Activated CD4-positive, alpha-beta T cell treated with anti-CD3 and anti-CD28 coated beads, Interleukin-2, amount 10 ng/mL, durations not matched to agents 24 days and 14 days (primary cell): ENCODE measurements around the gene NLRP3. TPM values are rescaled to one million over a fixed set of nuclear protein-coding genes. Genes with fewer than 3 reads are reported as not detected.
"Not testable (repeated sequence)": the region's sequence is repeated elsewhere in the genome, so short reads cannot be mapped to it uniquely, and the experiment has no call there.

ENCODE experiments used
- DNase-seq: peaks from one replicate; pipeline ENCODE4 v3.0.0; 2022
- H3K27ac Mint-ChIP-seq: one replicate; pipeline ENCODE4 v1.8.0; 2022; ENCODE audit warnings: mild to moderate bottlenecking, mixed read lengths
- H3K27me3 Mint-ChIP-seq: one replicate; pipeline ENCODE4 v1.8.0; 2022; ENCODE audit warnings: mixed read lengths
- H3K36me3 Mint-ChIP-seq: one replicate; pipeline ENCODE4 v1.8.0; 2022; ENCODE audit warnings: low read depth, mild to moderate bottlenecking, mixed read lengths
- H3K4me1 Mint-ChIP-seq: one replicate; pipeline ENCODE4 v1.8.0; 2021; ENCODE audit warnings: mixed read lengths
- H3K4me3 Mint-ChIP-seq: one replicate; pipeline ENCODE4 v1.8.0; 2022; ENCODE audit warnings: mild to moderate bottlenecking, moderate library complexity, mixed read lengths
- H3K9me3 Mint-ChIP-seq: one replicate; pipeline ENCODE4 v1.8.0; 2021; ENCODE audit warnings: mixed read lengths
- intact Hi-C: fragments of 100-400 bp; cut with micrococcal nuclease; formaldehyde crosslinking; loops from one replicate; pipeline ENCODE4 v1.15.1; 2023
- total RNA-seq: library from RNA; stranded (reverse); gene quantifications from 2 replicates; pipeline ENCODE4 v1.2.3, GENCODE V29; 2022

NLRP3 gene
- total RNA-seq, 1 donor from 2014 or later: 0.16 TPM

GRCh38 chr1:247453245-247453644 lies 37.3 kb downstream of the NLRP3 start:
- Mint-ChIP-seq H3K4me3 (no peak overlapping the region), H3K4me1 (peaks cover 2% of the 10 kb centered on the region), H3K27ac (no peak overlapping the region), H3K27me3 (peaks cover 15% of the 10 kb centered on the region), H3K9me3 (no peaks in the 10 kb centered on the region), H3K36me3 (no peaks in the 10 kb centered on the region)
- no peak for DNase-seq
- intact Hi-C loops: no loop called here

- intact Hi-C loops: no loop called here
- peaks cover 2% of the 10 kb centered on the region for H3K4me1 Mint-ChIP-seq
- no peak overlapping the region for H3K27ac Mint-ChIP-seq
- H3K9me3 Mint-ChIP-seq: no peaks in the 10 kb centered on the region
- H3K4me3 Mint-ChIP-seq: no peak overlapping the region
- peaks cover 15% of the 10 kb centered on the region for H3K27me3 Mint-ChIP-seq
- H3K36me3 Mint-ChIP-seq: no peaks in the 10 kb centered on the region
- DNase-seq: no peak
Observed at GRCh38 chr1:247453997-247454396, 38.0 kb downstream of the NLRP3 start.

GRCh38 chr1:247456021-247456420 lies 40.0 kb downstream of the NLRP3 start:
- Mint-ChIP-seq H3K4me3 (no peak overlapping the region), H3K4me1 (peaks cover 2% of the 10 kb centered on the region), H3K36me3 (no peaks in the 10 kb centered on the region), H3K27me3 (peaks cover 15% of the 10 kb centered on the region), H3K27ac (no peak overlapping the region), H3K9me3 (no peaks in the 10 kb centered on the region)
- no peak for DNase-seq
- intact Hi-C loops: no loop called here

- Mint-ChIP-seq H3K27ac (no peak overlapping the region), H3K36me3 (no peaks in the 10 kb centered on the region), H3K9me3 (no peaks in the 10 kb centered on the region), H3K4me1 (peaks cover 2% of the 10 kb centered on the region), H3K4me3 (no peak overlapping the region), H3K27me3 (peaks cover 15% of the 10 kb centered on the region)
- intact Hi-C loops: no loop called here
- DNase-seq: no peak
Observed at GRCh38 chr1:247456914-247457639, 41.1 kb downstream of the NLRP3 start.

- Mint-ChIP-seq H3K27me3 (peaks cover 16% of the 10 kb centered on the region), H3K4me3 (no peak overlapping the region), H3K36me3 (no peaks in the 10 kb centered on the region), H3K9me3 (no peaks in the 10 kb centered on the region), H3K27ac (no peak overlapping the region), H3K4me1 (peaks cover 2% of the 10 kb centered on the region)
- no peak for DNase-seq
- intact Hi-C loops: no loop called here
Observed at GRCh38 chr1:247459507-247459906, 43.5 kb downstream of the NLRP3 start.

- H3K36me3 Mint-ChIP-seq: no peaks in the 10 kb centered on the region
- H3K9me3 Mint-ChIP-seq: no peaks in the 10 kb centered on the region
- H3K4me1 Mint-ChIP-seq: no peaks in the 10 kb centered on the region
- H3K4me3 Mint-ChIP-seq: no peak overlapping the region
- peaks cover 9% of the 10 kb centered on the region for H3K27me3 Mint-ChIP-seq
- intact Hi-C loops: no loop called here
- DNase-seq: no peak
- H3K27ac Mint-ChIP-seq: no peak overlapping the region
Observed at GRCh38 chr1:247465796-247466195, 49.8 kb downstream of the NLRP3 start.

GRCh38 chr1:247467129-247467528 lies 51.2 kb downstream of the NLRP3 start:
- H3K27me3 Mint-ChIP-seq: peaks cover 9% of the 10 kb centered on the region
- no peak overlapping the region for H3K27ac Mint-ChIP-seq
- no peaks in the 10 kb centered on the region for H3K36me3 Mint-ChIP-seq
- no peaks in the 10 kb centered on the region for H3K9me3 Mint-ChIP-seq
- intact Hi-C loops: no loop called here
- no peak for DNase-seq
- H3K4me1 Mint-ChIP-seq: no peaks in the 10 kb centered on the region
- H3K4me3 Mint-ChIP-seq: no peak overlapping the region

- no peak overlapping the region for H3K27ac Mint-ChIP-seq
- intact Hi-C loops: no loop called here
- H3K4me3 Mint-ChIP-seq: no peak overlapping the region
- no peaks in the 10 kb centered on the region for H3K36me3 Mint-ChIP-seq
- H3K9me3 Mint-ChIP-seq: no peaks in the 10 kb centered on the region
- H3K4me1 Mint-ChIP-seq: no peaks in the 10 kb centered on the region
- no peak for DNase-seq
- H3K27me3 Mint-ChIP-seq: peaks cover 7% of the 10 kb centered on the region
Observed at GRCh38 chr1:247468481-247469140, 52.6 kb downstream of the NLRP3 start.

- H3K27me3 Mint-ChIP-seq: peaks cover 7% of the 10 kb centered on the region
- no peaks in the 10 kb centered on the region for H3K4me1 Mint-ChIP-seq
- H3K27ac Mint-ChIP-seq: no peak overlapping the region
- no peaks in the 10 kb centered on the region for H3K36me3 Mint-ChIP-seq
- intact Hi-C loops: no loop called here
- no peaks in the 10 kb centered on the region for H3K9me3 Mint-ChIP-seq
- no peak overlapping the region for H3K4me3 Mint-ChIP-seq
- no peak for DNase-seq
Observed at GRCh38 chr1:247469141-247469535, 53.2 kb downstream of the NLRP3 start.

- H3K27me3 Mint-ChIP-seq, H3K27ac Mint-ChIP-seq, intact Hi-C loops, H3K36me3 Mint-ChIP-seq, H3K4me1 Mint-ChIP-seq, H3K9me3 Mint-ChIP-seq, DNase-seq, H3K4me3 Mint-ChIP-seq: not testable (repeated sequence)
Observed at GRCh38 chr1:247470942-247471429, 55.0 kb downstream of the NLRP3 start.

GRCh38 chr1:247471445-247472016 lies 55.6 kb downstream of the NLRP3 start:
- DNase-seq: no peak
- intact Hi-C loops: no loop called here
- Mint-ChIP-seq H3K36me3 (no peaks in the 10 kb centered on the region), H3K4me3 (no peak overlapping the region), H3K27me3 (peaks cover 5% of the 10 kb centered on the region), H3K27ac (no peak overlapping the region), H3K4me1 (no peaks in the 10 kb centered on the region), H3K9me3 (no peaks in the 10 kb centered on the region)

- no peaks in the 10 kb centered on the region for H3K9me3 Mint-ChIP-seq
- H3K4me1 Mint-ChIP-seq: no peaks in the 10 kb centered on the region
- peaks cover 5% of the 10 kb centered on the region for H3K27me3 Mint-ChIP-seq
- no peaks in the 10 kb centered on the region for H3K36me3 Mint-ChIP-seq
- H3K27ac Mint-ChIP-seq: no peak overlapping the region
- intact Hi-C loops: no loop called here
- H3K4me3 Mint-ChIP-seq: no peak overlapping the region
- DNase-seq: no peak
Observed at GRCh38 chr1:247472035-247472434, 56.1 kb downstream of the NLRP3 start.

GRCh38 chr1:247474367-247474766 lies 58.4 kb downstream of the NLRP3 start:
- no peaks in the 10 kb centered on the region for H3K9me3 Mint-ChIP-seq
- peaks cover 2% of the 10 kb centered on the region for H3K27me3 Mint-ChIP-seq
- no peaks in the 10 kb centered on the region for H3K4me1 Mint-ChIP-seq
- no peaks in the 10 kb centered on the region for H3K36me3 Mint-ChIP-seq
- no peak overlapping the region for H3K4me3 Mint-ChIP-seq
- no peak for DNase-seq
- H3K27ac Mint-ChIP-seq: no peak overlapping the region
- intact Hi-C loops: no loop called here

- peaks cover 2% of the 10 kb centered on the region for H3K27me3 Mint-ChIP-seq
- intact Hi-C loops: no loop called here
- no peak for DNase-seq
- H3K4me3 Mint-ChIP-seq: no peak overlapping the region
- no peaks in the 10 kb centered on the region for H3K9me3 Mint-ChIP-seq
- no peaks in the 10 kb centered on the region for H3K4me1 Mint-ChIP-seq
- H3K36me3 Mint-ChIP-seq: no peaks in the 10 kb centered on the region
- H3K27ac Mint-ChIP-seq: no peak overlapping the region
Observed at GRCh38 chr1:247475793-247476192, 59.8 kb downstream of the NLRP3 start.
